Motor neuron (in vitro differentiated cells): ENCODE results near the gene C2CD2L. TPM values are rescaled to one million over a fixed set of nuclear protein-coding genes. Genes with fewer than 3 reads are reported as not detected.
A peak's percentile ranks its signal among the peaks of the same experiment; 100 is the strongest.
"Not testable (repeated sequence)": the region's sequence is repeated elsewhere in the genome, so short reads cannot be mapped to it uniquely, and the experiment has no call there.

Source experiments
- ATAC-seq, 8 experiments: fragments of 200-7000 bp; cut with Tn5 transposase; replicated peaks in 6 of 8; 2 replicates each; pipeline ENCODE4 v1.8.0; 2021; ENCODE audit warnings: mild to moderate bottlenecking in 8 of 8, moderate library complexity in 8 of 8
- H3K27ac ChIP-seq, 2 donors: fragments of 250-450 bp; sonication (Bioruptor Pico); 2 replicates each; pipeline ENCODE4 v1.9.0; 2021; ENCODE audit warnings: antibody characterized with exemption in 2 of 2, mild to moderate bottlenecking in 2 of 2, moderate library complexity in 1 of 2
- H3K4me1 ChIP-seq, 2 donors: fragments of 250-450 bp; sonication (Bioruptor Pico); replicated peaks in 1 of 2; 2 replicates each; pipeline ENCODE4 v1.6.1; 2021; ENCODE audit warnings: antibody characterized with exemption in 2 of 2, mild to moderate bottlenecking in 2 of 2, moderate library complexity in 1 of 2
- H3K4me3 ChIP-seq, 5 donors: fragments of 250-450 bp; sonication (Bioruptor Pico); 2 replicates each; pipeline ENCODE4 v1.9.0; 2021; ENCODE audit warnings: antibody characterized with exemption in 5 of 5, mild to moderate bottlenecking in 5 of 5, moderate library complexity in 4 of 5
- WGBS, 10 experiments: fragments of 450-650 bp; shearing (Covaris generic); methylation state at CpG; one replicate each; pipeline ENCODE4 v1.0.0; 2022; 5-methylcytosine and 5-hydroxymethylcytosine counted together
- in situ Hi-C, 9 experiments: fragments of 400-800 bp; cut with MboI; loops; one replicate each; pipeline ENCODE4 v1.15.0; 2021; ENCODE audit warnings: low sequenced_read_pairs in 9 of 9, low pct_unique_long_range_greater_than_20kb in 2 of 9; ENCODE audit not compliant: unreplicated experiment in 9 of 9
- total RNA-seq, 8 experiments: library from RNA; unstranded; fragments of 300-600 nt; gene quantifications; 2 replicates each; pipeline versions ENCODE4 v1.2.3 to v1.2.4, GENCODE V29; 2022

The C2CD2L gene
- total RNA-seq, 8 experiments from 2014 or later: 4.7 to 17.7 (median 8.7) TPM

GRCh38 chr11:119166368-119167076 is 59.4 kb downstream of the C2CD2L start:
- ATAC-seq: no peak

GRCh38 chr11:119167077-119167458 is 59.9 kb downstream of the C2CD2L start:
- in situ Hi-C loops, H3K4me1 ChIP-seq, ATAC-seq, H3K27ac ChIP-seq, H3K4me3 ChIP-seq: not testable (repeated sequence)
- 70 to 80% (median 75%) methylated on average over 3 to 9 of the region's 10 CpGs; no CpG with 5 or more reads in 5 of the 10 experiments for WGBS, 10 experiments

More at GRCh38 chr11:119166368-119167076, 59.4 kb downstream of the C2CD2L start:
- in situ Hi-C loops: no loop called here
- WGBS, 10 experiments: 43 to 100% (median 78%) methylated on average over 1 to 6 of the region's 8 CpGs; no CpG with 5 or more reads in 2 of the 10 experiments
- H3K4me1 ChIP-seq: peaks cover 0 to 3% of the 10 kb centered on the region in 2 donors
- no peak overlapping the region for H3K27ac ChIP-seq
- H3K4me3 ChIP-seq: no peak overlapping the region

- in situ Hi-C loops: no loop called here
These were observed 60.8 kb downstream of the C2CD2L start for GRCh38 chr11:119167933-119168332.

More at GRCh38 chr11:119167933-119168332, 60.8 kb downstream of the C2CD2L start:
- H3K4me1 ChIP-seq: peaks cover 0 to 3% of the 10 kb centered on the region in 2 donors
- no peak overlapping the region for H3K27ac ChIP-seq
- ATAC-seq: peak in 3 of 8 experiments; percentile 39 to 78 (median 67)
- no peak overlapping the region for H3K4me3 ChIP-seq
- 10 to 90% (median 67%) methylated on average over 1 to 4 of the region's 6 CpGs; no CpG with 5 or more reads in 2 of the 10 experiments for WGBS, 10 experiments

Other genes starting within 250 kb of the C2CD2L start
- under 1 TPM in 6 of 8 experiments, not detected in 2; 0.04 to 0.19 (median 0.11) TPM for gene CXCR5, start 223.5 kb upstream of the C2CD2L start, total RNA-seq
- gene BCL9L, start 181.4 kb upstream of the C2CD2L start, total RNA-seq: 10 to 100 TPM in 3 of 8 experiments, 1 to 10 TPM in 5; 3.3 to 55.5 (median 8.7) TPM
- gene UPK2, start 151.0 kb upstream of the C2CD2L start, total RNA-seq: under 1 TPM in 5 of 8 experiments, not detected in 3; 0.29 to 1.00 (median 0.45) TPM
- not detected for gene FOXR1, start 135.6 kb upstream of the C2CD2L start, total RNA-seq
- 10 to 100 TPM; 13.0 to 65.0 (median 19.8) TPM for gene CENATAC, start 109.2 kb upstream of the C2CD2L start, total RNA-seq
- gene RPS25, start 89.0 kb upstream of the C2CD2L start, total RNA-seq: 1,000 to 10,000 TPM in 7 of 8 experiments, 100 to 1,000 TPM in 1; 941 to 1,612 (median 1,244) TPM
- 100 to 1,000 TPM in 4 of 8 experiments, 10 to 100 TPM in 4; 66.1 to 150 (median 105) TPM for gene TRAPPC4, start 88.6 kb upstream of the C2CD2L start, total RNA-seq
- 10 to 100 TPM in 4 of 8 experiments, 1 to 10 TPM in 4; 6.1 to 18.8 (median 9.9) TPM for gene SLC37A4, start 76.5 kb upstream of the C2CD2L start, total RNA-seq
- gene HYOU1, start 50.1 kb upstream of the C2CD2L start, total RNA-seq: 100 to 1,000 TPM in 5 of 8 experiments, 10 to 100 TPM in 3; 85.0 to 152 (median 116) TPM
- 10 to 100 TPM; 11.8 to 39.0 (median 21.2) TPM for gene VPS11, start 39.5 kb upstream of the C2CD2L start, total RNA-seq
- 10 to 100 TPM in 5 of 8 experiments, 1 to 10 TPM in 3; 6.0 to 46.7 (median 16.1) TPM for gene HMBS, start 22.5 kb upstream of the C2CD2L start, total RNA-seq
- gene DPAGT1, start 5.5 kb upstream of the C2CD2L start, total RNA-seq: 10 to 100 TPM; 22.1 to 58.9 (median 36.5) TPM
- gene HINFP, start 14.2 kb downstream of the C2CD2L start, total RNA-seq: 10 to 100 TPM; 13.0 to 34.0 (median 28.2) TPM
- 1 to 10 TPM in 5 of 8 experiments, under 1 TPM in 3; 0.36 to 3.3 (median 1.6) TPM for gene ABCG4, start 41.7 kb downstream of the C2CD2L start, total RNA-seq
- 10 to 100 TPM in 2 of 8 experiments, 1 to 10 TPM in 5, under 1 TPM in 1; 0.65 to 16.3 (median 2.3) TPM for gene NLRX1, start 61.4 kb downstream of the C2CD2L start, total RNA-seq
- 1 to 10 TPM in 2 of 8 experiments, under 1 TPM in 5, not detected in 1; 0.15 to 2.5 (median 0.29) TPM for gene NHERF4, start 78.1 kb downstream of the C2CD2L start, total RNA-seq
- gene CBL, start 99.0 kb downstream of the C2CD2L start, total RNA-seq: 10 to 100 TPM in 7 of 8 experiments, 1 to 10 TPM in 1; 5.1 to 19.3 (median 13.9) TPM
- gene MCAM, start 209.8 kb downstream of the C2CD2L start, total RNA-seq: 10 to 100 TPM in 4 of 8 experiments, 1 to 10 TPM in 4; 2.0 to 78.9 (median 10.4) TPM
- 10 to 100 TPM in 4 of 8 experiments, 1 to 10 TPM in 4; 5.7 to 26.5 (median 10.9) TPM for gene RNF26, start 227.2 kb downstream of the C2CD2L start, total RNA-seq
- 10 to 100 TPM in 1 of 8 experiments, 1 to 10 TPM in 3, under 1 TPM in 3, not detected in 1; 0.54 to 27.8 (median 1.4) TPM for gene C1QTNF5, start 233.5 kb downstream of the C2CD2L start, total RNA-seq
- gene MFRP, start 239.4 kb downstream of the C2CD2L start, total RNA-seq: under 1 TPM in 6 of 8 experiments, not detected in 2; 0.05 to 0.62 (median 0.12) TPM